Measurements from ENCODE around the gene IL32.

Gene IL32

DNA sequence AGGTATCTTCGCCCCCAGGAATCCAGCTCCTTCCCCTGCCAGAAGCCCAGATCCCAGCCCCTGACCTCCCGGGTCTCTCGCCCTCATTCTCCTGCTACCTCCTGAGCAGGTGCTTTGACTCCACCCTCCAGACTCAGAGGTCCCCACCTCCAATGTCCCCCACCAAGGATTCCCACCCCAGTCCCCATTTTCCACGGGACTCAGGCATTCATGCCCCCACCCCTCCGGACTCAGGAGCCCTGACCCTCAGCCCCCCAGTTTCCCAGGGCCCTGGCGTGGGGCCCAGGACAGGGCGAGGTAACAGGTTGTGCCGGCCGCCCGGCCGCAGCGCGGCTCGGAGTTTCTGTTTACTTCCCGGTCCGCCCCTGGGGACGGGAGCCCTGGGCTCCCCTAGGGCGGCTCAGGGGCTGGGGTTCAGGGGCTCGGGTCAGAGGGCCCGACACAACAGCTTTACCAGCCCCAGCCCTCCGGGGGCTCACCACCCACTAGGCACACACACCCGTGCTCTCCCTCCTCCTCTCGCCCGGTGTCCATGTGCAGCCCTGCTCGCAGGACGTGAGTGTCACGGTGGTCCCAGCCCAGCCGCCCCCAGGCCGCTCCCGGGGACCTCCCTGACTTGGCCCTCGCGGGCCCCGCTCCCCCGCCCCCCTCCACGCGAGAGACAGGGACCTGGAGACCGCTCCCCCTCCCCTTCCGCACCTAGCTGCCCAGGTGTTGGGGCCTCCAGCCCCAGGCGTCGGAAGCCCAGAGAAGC, 29.3 kb upstream of the IL32 start:
- DNase-seq (ENCODE audit: low spot score in 2 of 2): no peak
- Mint-ChIP-seq H3K9me3 (no peaks in the 10 kb centered on the region), H3K27ac (peak overlapping the region; percentile 15), H3K4me3 (peak overlapping the region; percentile 11), H3K4me1 (peaks cover 7% of the 10 kb centered on the region), H3K36me3 (peaks cover 2% of the 10 kb centered on the region), H3K27me3 (peaks cover 46% of the 10 kb centered on the region)
- no peak for ATAC-seq (ENCODE audit: low read depth)

DNA sequence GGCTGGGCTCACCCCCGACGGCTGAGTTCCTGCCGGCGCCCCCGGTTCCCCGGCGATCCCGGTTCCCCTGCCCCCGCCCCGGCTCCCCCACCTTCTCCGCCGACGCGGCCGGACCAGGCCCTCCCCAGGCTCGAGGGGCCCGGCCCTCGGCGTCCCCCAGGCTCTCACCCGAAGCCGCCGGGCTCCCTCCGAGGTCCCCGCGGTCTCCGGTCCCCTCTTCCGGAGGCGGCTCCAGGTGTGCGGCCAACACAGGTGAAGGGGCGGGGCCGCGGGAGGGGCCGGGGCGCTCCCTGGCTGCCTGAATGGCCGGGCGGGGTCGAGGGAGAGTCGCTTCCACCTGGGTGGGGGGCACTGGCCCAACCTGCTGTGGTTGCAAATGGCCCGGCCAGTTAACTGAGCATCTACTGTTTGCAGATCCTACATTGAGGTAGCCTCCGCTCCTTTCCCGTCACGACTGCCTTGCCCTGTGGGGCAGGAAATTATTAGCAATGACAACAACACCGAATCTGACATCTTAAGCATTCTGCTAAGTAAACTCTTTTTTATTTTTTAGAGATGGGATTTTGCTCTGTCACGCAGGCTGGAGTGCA, 28.6 kb upstream of the IL32 start, which contains the start of gene BICDL2:
TSS of gene BICDL2 (minus strand) at position 219 of the 590 bp plus-strand sequence. CDS start 1,448 bp downstream, outside the sequence.
- DNase-seq (ENCODE audit: low spot score in 2 of 2) (no peak), ATAC-seq (ENCODE audit: low read depth) (no peak)
- peaks cover 7% of the 10 kb centered on the region for H3K4me1 Mint-ChIP-seq
- H3K27ac Mint-ChIP-seq: peak within 1 kb of the TSS; percentile 15
- H3K9me3 Mint-ChIP-seq: no peaks in the 10 kb centered on the region
- peak within 1 kb of the TSS; percentile 60 for H3K4me3 Mint-ChIP-seq
- peaks cover 42% of the 10 kb centered on the region for H3K27me3 Mint-ChIP-seq
- peaks cover 2% of the 10 kb centered on the region for H3K36me3 Mint-ChIP-seq

GRCh38 chr16:3038256-3038655, 27.2 kb upstream of the IL32 start:
- DNase-seq (ENCODE audit: low spot score in 2 of 2): no peak
- Mint-ChIP-seq H3K27ac (no peak overlapping the region), H3K4me3 (no peak overlapping the region), H3K27me3 (peaks cover 33% of the 10 kb centered on the region), H3K9me3 (no peaks in the 10 kb centered on the region), H3K4me1 (peaks cover 7% of the 10 kb centered on the region), H3K36me3 (peaks cover 2% of the 10 kb centered on the region)
- ATAC-seq (ENCODE audit: low read depth): no peak

DNA sequence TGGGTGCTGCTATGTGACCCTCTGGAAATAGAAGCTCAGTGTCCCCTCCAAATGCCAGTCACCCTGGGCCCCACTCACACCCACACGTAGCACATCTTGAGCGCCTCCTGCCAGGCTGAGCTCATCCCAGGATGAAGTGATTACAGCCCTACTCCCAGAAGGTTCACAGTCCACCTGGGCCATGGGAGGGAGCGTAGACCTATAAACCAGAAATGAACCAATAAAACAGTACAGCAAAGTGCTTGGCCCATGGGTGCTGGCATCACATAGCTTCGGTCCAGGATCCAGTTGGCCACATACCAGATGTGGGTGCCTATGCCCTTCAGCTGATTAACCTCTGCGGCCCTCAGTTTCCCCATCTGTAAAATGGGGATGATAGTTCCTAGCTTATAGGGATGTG, 26.5 kb upstream of the IL32 start:
- Mint-ChIP-seq H3K9me3 (no peaks in the 10 kb centered on the region), H3K27ac (no peak overlapping the region), H3K36me3 (peaks cover 2% of the 10 kb centered on the region), H3K27me3 (peaks cover 31% of the 10 kb centered on the region), H3K4me3 (no peak overlapping the region), H3K4me1 (peaks cover 7% of the 10 kb centered on the region)
- ATAC-seq (ENCODE audit: low read depth) (no peak), DNase-seq (ENCODE audit: low spot score in 2 of 2) (no peak)

- Mint-ChIP-seq H3K27ac (no peak overlapping the region), H3K4me3 (no peak overlapping the region), H3K27me3 (peaks cover 25% of the 10 kb centered on the region), H3K4me1 (peaks cover 3% of the 10 kb centered on the region), H3K36me3 (no peaks in the 10 kb centered on the region), H3K9me3 (no peaks in the 10 kb centered on the region)
- no peak for ATAC-seq (ENCODE audit: low read depth)
- no peak for DNase-seq (ENCODE audit: low spot score in 2 of 2)
These were observed 23.1 kb upstream of the IL32 start for GRCh38 chr16:3042376-3042775.

DNA sequence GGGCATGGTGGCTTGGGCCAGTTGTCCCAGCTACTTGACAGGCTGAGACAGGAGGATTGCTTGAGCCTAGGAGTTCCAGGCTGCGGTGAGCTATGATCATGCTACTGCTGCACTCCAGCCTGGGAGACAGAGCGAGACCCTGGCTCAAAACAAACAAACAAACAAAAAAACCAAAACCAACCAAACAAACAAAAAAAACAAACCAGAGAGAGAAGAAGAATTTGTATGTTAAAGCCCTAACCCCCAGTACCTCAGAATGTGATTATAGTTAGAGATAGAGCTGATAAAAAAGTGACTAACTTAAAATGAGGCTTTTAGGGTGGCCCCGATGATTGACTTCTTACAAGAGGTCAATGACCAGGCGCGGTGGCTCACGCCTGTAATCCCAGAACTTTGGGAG, 20.7 kb upstream of the IL32 start:
- peaks cover 23% of the 10 kb centered on the region for H3K27me3 Mint-ChIP-seq
- ATAC-seq (ENCODE audit: low read depth) (no peak), DNase-seq (ENCODE audit: low spot score in 2 of 2) (no peak)
- H3K4me1 Mint-ChIP-seq: peaks cover 3% of the 10 kb centered on the region
- peak overlapping the region; percentile 84 for H3K4me3 Mint-ChIP-seq
- H3K27ac Mint-ChIP-seq: no peak overlapping the region
- H3K9me3 Mint-ChIP-seq: no peaks in the 10 kb centered on the region
- H3K36me3 Mint-ChIP-seq: no peaks in the 10 kb centered on the region

- ATAC-seq (ENCODE audit: low read depth): peak; percentile 90
- DNase-seq (ENCODE audit: low spot score in 2 of 2): peak; percentile 49 to 58
- Mint-ChIP-seq H3K27ac (no peak within 1 kb of the TSS), H3K4me3 (peak within 1 kb of the TSS; percentile 84), H3K4me1 (peaks cover 3% of the 10 kb centered on the region), H3K27me3 (peaks cover 18% of the 10 kb centered on the region), H3K9me3 (no peaks in the 10 kb centered on the region), H3K36me3 (no peaks in the 10 kb centered on the region)
These were observed 19.4 kb upstream of the IL32 start, which contains the start of gene MMP25 for GRCh38 chr16:3045758-3046640. Gene MMP25 (plus strand): TSS chr16:3046561. CDS start chr16:3046918, 357 bp downstream.

GRCh38 chr16:3046641-3047386, 18.6 kb upstream of the IL32 start:
- DNase-seq (ENCODE audit: low spot score in 2 of 2) (no peak), ATAC-seq (ENCODE audit: low read depth) (no peak)
- no peak overlapping the region for H3K27ac Mint-ChIP-seq
- peaks cover 18% of the 10 kb centered on the region for H3K27me3 Mint-ChIP-seq
- no peaks in the 10 kb centered on the region for H3K36me3 Mint-ChIP-seq
- peaks cover 3% of the 10 kb centered on the region for H3K4me1 Mint-ChIP-seq
- peak overlapping the region; percentile 43 for H3K4me3 Mint-ChIP-seq
- no peaks in the 10 kb centered on the region for H3K9me3 Mint-ChIP-seq

DNA sequence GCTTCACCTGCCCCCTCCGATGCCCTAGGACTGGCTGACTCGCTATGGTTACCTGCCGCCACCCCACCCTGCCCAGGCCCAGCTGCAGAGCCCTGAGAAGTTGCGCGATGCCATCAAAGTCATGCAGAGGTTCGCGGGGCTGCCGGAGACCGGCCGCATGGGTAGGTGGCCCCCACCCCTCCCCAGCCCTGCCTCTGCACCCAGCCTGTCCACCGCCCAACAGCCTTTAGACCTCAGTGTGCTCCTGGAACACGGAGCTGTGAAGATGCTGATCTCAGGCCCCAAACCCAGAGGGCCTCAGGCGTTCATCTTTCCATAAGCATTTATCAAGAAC, 18.1 kb upstream of the IL32 start:
- no peak for ATAC-seq (ENCODE audit: low read depth)
- H3K36me3 Mint-ChIP-seq: no peaks in the 10 kb centered on the region
- H3K27me3 Mint-ChIP-seq: peaks cover 18% of the 10 kb centered on the region
- H3K4me3 Mint-ChIP-seq: no peak overlapping the region
- peaks cover 3% of the 10 kb centered on the region for H3K4me1 Mint-ChIP-seq
- no peaks in the 10 kb centered on the region for H3K9me3 Mint-ChIP-seq
- no peak overlapping the region for H3K27ac Mint-ChIP-seq
- no peak for DNase-seq (ENCODE audit: low spot score in 2 of 2)

- H3K36me3 Mint-ChIP-seq: peaks cover 6% of the 10 kb centered on the region
These were observed 15.4 kb upstream of the IL32 start for GRCh38 chr16:3049921-3050481.

GRCh38 chr16:3050487-3050886, 15.0 kb upstream of the IL32 start:
- DNase-seq (ENCODE audit: low spot score in 2 of 2) (no peak), ATAC-seq (ENCODE audit: low read depth) (no peak)
- no peak overlapping the region for H3K4me3 Mint-ChIP-seq
- peaks cover 6% of the 10 kb centered on the region for H3K36me3 Mint-ChIP-seq
- no peaks in the 10 kb centered on the region for H3K9me3 Mint-ChIP-seq
- H3K27me3 Mint-ChIP-seq: peaks cover 6% of the 10 kb centered on the region
- no peak overlapping the region for H3K27ac Mint-ChIP-seq
- H3K4me1 Mint-ChIP-seq: peaks cover 14% of the 10 kb centered on the region

More at GRCh38 chr16:3049921-3050481, 15.4 kb upstream of the IL32 start:
- Mint-ChIP-seq H3K4me1 (peaks cover 15% of the 10 kb centered on the region), H3K4me3 (no peak overlapping the region), H3K27ac (no peak overlapping the region), H3K27me3 (peaks cover 9% of the 10 kb centered on the region), H3K9me3 (no peaks in the 10 kb centered on the region)
- ATAC-seq (ENCODE audit: low read depth) (no peak), DNase-seq (ENCODE audit: low spot score in 2 of 2) (no peak)

- H3K27ac Mint-ChIP-seq: no peak overlapping the region
- DNase-seq (ENCODE audit: low spot score in 2 of 2) (no peak), ATAC-seq (ENCODE audit: low read depth) (no peak)
- H3K4me1 Mint-ChIP-seq: peaks cover 14% of the 10 kb centered on the region
- H3K9me3 Mint-ChIP-seq: no peaks in the 10 kb centered on the region
- H3K36me3 Mint-ChIP-seq: peaks cover 6% of the 10 kb centered on the region
- peaks cover 6% of the 10 kb centered on the region for H3K27me3 Mint-ChIP-seq
- H3K4me3 Mint-ChIP-seq: no peak overlapping the region
These were observed 14.4 kb upstream of the IL32 start for GRCh38 chr16:3051009-3051408.

DNA sequence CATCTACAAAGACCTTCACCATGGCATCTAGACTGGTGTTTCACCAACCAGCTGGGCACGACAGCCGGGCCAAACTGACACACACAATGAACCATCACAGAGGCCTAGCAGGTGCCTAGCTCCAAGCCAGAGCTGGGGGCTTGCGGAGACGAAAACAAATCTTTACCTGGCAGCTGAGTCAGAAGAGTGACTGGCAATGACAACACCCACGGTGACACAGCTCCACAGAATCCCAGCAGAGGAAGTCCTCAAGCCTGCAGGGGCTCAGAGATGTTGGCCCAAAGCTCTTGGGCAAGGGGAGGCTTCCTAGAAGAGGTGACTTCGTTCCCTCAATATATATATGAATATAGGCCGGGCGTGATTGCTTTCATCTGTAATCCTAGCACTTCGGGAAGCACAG, 13.9 kb upstream of the IL32 start:
- Mint-ChIP-seq H3K9me3 (no peaks in the 10 kb centered on the region), H3K4me1 (peaks cover 14% of the 10 kb centered on the region), H3K4me3 (no peak overlapping the region), H3K27ac (no peak overlapping the region), H3K27me3 (peaks cover 6% of the 10 kb centered on the region), H3K36me3 (peaks cover 6% of the 10 kb centered on the region)
- ATAC-seq (ENCODE audit: low read depth): no peak
- no peak for DNase-seq (ENCODE audit: low spot score in 2 of 2)
